Activated CD8-positive, alpha-beta memory T cell treated with anti-CD3 and anti-CD28 coated beads, Interleukin-2, amount 50 U/mL, for 4 hours (primary cell): ENCODE results near the gene PLCB1.
"Not testable (repeated sequence)": the region's sequence is repeated elsewhere in the genome, so short reads cannot be mapped to it uniquely, and the experiment has no call there.

ENCODE experiments used
- DNase-seq: peaks from one replicate; pipeline ENCODE4 v3.0.0-alpha.2; 2020

The PLCB1 gene

DNA sequence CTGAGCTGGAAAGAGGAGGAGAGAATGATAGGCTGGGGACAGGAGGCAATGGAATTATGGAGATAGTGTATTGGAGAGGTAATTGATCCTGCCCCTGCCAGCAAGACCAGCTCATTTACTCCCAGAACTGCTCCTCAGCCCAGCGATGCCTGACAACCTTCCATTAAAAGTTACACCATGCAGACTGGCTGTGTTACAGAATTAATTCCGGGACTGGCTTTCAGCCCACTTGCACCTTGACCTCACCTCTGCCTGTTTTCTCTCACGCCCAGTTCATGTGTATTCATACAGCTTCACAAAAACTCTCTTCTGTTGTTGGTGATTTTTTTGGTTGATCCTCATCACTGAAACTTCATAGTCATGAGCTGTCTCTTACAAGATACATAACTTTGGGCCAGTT, 207.3 kb downstream of the PLCB1 start:
- no peak for DNase-seq

DNA sequence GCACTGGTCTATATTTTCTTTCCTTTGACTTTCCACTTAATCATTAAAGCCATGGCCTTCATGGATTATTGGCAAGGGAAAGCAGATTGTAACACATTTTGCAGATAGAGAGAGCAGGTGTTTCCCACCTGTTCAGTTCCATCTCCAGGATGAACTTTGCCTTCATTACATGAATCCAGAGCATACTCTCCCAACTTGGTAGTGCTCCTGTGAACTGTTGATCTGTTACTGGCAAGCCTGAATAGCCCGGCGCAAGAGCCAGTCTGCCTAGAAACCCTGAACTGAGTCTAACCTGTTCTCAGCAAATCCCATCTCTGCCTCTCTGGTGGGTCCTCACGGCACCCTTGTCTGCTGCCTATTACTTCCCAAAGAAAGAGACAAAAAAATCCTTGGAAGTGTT, 210.3 kb downstream of the PLCB1 start:
- DNase-seq, result no peak

DNA sequence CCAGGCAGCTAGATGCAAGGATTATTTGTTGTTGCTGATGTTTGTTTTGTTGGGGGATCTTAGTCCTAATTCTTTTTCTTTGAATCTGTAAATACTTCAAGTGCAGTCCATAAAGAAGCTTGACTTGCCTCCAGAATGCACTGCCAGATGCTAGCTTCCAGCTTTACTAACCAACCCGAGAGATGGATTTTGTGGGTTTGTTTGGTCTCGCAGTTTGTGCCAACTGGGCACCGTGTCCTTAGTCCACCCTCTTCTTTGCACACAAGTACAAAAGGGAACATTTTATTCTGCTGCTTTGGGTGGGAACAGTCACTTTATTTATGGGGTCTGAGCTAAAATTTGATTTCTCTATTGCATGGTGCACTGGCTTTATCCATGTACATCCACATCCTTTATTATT, 212.0 kb downstream of the PLCB1 start:
- no peak for DNase-seq

DNA sequence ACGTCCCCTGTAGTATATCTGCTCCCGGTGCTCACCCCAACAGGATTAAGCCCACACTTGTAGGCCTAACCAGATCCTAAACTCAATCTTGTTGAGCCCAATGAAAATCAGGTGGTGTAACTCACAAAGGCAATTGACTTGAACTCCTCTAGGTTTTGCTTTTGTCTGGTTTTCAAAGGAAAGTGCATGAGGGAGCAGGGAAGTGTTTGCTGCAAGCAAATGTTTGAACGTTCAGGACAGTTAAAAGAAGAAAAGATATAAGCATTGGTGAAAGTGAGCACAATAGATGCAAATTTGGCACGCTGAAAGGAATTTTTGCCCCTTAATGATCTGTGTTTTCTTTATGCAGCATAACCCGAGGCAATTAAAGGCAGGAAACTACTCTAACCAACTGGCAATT, 212.6 kb downstream of the PLCB1 start:
- DNase-seq, result no peak

DNA sequence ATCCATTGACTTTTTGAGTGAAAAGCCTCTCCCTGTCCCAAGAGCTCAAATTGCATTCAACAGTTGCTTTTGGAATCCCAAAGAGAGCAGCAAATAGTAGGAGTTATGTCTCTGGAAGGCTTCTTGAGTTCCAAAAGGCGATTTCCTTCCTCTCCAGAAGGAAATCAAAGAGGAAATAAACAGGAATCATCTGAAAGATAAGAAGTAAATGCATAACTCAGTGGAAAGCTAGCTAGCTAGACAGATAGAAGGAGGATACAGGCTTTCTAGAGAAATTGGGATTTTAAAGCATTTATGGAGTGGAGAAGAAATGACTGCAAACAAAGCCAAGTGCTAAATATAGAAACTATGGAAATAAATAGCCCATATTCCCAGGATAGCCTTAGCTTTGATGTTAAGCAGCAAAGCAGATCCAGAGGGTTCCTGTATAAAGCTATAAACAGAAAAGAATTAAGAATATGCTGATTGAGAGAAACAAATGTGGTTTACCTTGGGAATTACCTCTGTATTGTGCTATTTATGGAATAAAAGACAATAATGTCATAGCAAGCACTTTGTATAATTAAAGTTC, 214.7 kb downstream of the PLCB1 start:
- no peak for DNase-seq

DNA sequence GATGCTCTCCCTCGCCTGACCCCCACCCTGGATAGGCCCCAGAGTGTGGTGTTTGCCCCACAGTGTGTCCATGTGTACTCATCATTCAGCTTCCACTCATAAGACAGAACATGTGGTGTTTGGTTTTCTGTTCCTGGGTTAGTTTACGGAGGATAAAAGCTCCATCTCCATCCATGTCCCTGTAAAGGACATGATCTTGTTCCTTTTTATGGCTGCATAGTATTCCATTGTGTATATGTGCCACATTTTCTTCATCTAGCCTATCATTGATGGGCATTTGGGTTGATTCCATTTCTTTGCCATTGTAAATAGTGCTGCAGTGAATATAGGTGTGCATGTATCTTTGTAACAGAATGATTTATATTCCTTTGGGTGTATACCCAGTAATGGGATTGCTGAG, 218.2 kb downstream of the PLCB1 start:
- not testable (repeated sequence) for DNase-seq

DNA sequence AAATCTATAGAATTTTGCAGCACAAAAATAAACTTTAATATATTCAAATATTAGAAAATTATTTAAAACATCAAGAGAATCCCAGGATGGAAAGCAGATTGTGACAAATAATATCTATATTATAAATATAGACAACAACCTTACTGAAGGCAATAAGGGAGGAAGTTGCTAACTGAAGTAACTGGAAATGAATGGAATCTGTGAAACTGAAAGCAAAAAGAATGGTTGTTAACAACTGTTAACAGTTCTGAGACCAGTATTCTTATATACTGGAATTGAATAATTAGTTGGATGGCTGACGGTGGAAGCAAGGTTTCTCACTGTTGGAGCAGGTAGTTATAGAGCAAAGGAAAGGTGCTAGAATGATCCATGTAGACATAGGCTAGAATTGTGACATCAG, 220.4 kb downstream of the PLCB1 start:
- DNase-seq, result no peak

DNA sequence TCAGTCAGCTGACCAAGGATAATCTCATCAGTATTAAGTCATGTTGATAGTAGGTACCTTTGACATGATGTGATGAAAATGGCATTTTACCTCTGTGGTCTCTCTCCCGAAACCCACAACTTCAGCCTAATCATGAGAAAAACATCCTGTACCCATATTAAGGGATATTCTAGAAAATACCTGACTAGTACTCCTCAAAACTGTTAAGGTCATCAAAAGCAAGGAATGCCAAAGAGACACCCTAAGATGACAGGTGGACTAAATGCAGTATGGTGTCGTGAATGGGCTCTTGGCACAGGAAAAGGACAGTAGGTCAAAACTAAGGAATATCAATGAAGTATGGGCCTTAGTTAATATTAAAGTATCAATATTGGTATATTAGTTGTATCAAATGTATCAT, 221.4 kb downstream of the PLCB1 start:
- DNase-seq, result no peak

DNA sequence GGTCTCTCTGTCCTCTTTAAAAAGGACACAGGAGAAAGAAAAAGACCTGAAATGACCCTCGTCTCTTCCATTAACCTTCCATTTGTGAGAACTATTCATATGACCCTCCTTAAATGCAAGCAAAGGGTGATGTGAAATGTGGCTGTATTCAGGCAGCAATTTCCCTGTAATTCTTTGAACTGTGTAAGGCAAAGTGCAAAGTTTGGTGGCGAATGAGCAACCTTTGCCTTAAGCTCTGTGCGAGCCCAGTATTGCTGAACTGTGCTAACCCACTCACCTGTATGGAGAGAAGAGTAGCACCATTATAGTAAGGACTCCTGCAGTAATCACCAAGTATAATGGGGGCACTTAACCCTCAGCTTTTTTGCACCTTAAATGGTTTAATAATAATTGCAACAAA, 223.4 kb downstream of the PLCB1 start:
- no peak for DNase-seq

DNA sequence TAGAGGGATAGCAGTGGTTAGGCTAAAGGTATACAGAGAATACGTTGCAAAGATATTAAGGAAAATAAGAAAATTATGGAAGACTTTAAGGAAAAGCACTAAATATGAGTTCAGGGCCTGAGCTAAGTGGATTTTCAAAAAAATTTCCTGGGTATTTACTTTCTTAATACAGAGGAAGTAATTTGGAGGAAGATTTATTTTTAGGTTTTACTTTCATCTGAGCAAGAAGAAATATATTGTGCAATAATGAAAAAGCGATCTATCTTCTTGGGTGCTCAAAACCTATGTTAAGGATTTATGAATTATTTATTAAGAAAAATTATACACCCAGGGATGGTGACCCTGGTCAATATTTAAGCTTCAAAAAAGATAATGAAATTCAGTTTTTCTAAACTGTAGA, 224.7 kb downstream of the PLCB1 start:
- no peak for DNase-seq

DNA sequence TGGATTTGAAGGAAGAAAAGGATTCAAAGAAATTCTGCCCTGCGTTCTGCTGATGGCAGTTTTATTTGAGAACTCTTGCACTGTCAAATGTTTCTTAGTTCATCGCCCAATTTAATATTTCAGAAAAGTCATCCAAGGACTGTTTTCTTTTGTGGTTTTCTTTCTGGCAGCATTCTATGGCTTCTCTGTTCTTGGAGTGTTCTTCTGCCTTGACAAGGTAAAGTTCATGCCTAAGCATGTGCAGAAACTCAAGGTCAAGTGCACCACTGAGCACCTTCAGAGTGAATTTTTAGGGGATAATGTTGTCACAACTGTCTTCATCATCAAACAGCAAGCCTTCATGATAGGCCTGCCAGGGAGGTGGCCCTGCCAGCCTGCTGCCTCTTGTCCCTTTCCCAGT, 225.6 kb downstream of the PLCB1 start:
- no peak for DNase-seq

DNA sequence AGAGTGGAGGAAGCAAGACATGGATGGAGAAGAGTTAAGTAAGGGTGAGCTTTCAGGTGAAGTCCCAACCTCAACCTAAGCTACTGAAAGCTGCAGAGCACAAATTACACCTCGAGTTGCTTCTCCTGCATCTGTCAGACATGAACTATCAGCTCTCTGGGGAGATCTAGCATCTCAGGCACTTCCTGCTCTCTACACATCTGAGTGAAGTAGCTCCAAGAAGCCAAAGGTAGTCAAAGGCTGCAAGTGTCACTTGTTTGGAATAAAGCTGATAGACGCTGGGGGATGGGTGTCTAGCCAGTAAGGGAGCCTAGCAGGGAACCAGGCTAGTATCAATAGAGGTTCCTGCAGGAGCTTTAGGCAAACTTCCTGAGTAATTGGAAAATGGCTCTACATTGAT, 228.0 kb downstream of the PLCB1 start:
- DNase-seq, result no peak

DNA sequence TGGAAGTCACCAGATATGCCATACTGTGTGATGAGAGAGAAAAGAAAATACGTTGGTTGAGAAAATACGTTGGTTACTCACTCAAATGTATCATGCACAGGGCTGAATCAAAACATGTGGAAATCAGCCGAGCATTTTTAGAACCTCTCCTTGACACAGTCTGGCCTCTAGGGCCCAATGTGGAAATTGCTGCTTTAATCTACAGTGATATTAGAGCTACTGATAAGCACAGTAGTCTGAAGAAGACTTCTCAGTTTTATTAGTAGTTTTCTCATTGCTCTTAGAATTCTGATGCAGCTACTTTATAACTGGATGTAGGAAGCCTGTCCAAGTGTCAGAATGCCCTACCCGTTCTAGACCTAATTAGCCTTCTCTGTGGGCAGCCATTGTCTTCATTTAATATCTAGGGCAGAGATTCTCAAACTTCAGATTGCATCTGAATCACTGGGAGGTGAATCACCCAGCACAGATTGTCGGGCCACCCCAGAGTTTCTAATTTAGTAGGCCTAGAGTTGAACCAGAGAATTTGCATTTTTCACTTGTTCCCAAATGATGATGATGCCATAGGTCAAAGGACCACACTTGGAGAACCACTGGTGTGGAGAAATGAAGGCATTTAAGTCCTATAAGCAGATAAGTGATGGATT, 229.1 kb downstream of the PLCB1 start:
- no peak for DNase-seq

DNA sequence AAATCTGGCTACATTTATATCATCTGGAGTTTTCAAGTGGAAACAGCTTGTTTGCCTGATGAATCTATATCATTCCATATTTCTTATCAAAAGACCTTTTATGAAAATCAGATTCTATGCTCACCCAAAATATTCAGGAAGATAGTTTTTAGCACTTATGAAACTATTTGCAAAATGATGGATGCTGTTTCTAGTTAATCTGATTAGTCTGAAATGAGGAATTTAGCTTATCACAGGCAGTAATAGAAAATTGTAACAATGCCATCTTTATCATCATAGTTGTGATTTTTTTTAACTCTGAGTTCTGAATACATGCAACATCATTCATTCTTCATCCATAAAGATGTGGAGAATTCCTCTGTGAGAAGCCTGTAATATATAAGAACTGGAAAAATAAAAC, 229.7 kb downstream of the PLCB1 start:
- DNase-seq, result no peak

DNA sequence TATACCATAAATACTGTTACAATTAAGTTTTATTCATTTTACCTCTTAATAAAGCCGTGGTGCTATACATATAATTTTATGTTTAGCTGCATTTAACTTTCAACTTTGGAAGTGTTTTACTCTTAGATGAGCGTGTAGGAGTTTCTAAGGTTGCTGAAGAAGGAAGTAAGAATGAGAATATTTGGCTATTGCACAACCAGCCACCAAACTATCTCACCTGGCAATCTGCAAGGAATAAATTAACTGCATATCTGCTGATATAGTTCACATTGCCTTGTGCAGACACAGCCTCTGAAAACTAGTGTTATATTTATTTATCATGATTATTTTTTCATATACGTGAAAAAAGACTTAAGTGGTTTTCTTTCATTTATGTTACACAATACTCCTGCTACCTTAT, 230.4 kb downstream of the PLCB1 start:
- no peak for DNase-seq

DNA sequence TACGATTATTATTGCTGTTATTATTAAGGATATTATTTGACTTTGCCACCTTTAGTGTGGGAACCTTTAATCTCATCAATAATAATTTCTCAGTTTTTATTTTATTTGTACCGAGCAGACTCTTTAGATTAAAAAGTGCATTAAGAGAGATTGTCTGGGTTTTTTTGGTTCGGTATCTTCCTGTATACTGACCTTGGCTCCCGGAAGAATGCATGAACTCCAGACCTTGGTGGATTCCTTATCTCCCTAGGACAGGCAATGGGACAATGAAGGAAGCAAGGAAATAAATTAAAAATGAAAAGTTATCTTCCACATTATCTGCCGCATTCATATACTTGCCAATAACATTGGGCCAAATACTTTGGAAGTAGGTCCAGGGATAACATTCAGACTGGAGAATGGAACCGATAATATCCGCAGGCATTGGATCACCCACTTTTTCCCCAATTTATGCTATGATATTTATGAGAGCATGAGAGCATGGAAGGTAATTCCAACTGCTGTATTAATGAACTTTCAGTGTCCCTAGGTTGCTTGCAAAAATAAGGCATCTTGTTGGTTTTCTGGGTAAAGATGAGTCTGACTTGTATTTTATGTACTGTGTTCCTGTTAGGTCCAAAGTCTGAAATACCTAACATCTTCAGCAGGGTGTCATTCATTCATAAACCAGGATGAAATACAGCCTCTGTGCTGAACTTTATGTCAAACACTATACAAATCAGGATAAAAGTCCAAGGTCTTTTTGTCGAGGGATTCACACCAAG, 232.1 kb downstream of the PLCB1 start:
- DNase-seq, result no peak

DNA sequence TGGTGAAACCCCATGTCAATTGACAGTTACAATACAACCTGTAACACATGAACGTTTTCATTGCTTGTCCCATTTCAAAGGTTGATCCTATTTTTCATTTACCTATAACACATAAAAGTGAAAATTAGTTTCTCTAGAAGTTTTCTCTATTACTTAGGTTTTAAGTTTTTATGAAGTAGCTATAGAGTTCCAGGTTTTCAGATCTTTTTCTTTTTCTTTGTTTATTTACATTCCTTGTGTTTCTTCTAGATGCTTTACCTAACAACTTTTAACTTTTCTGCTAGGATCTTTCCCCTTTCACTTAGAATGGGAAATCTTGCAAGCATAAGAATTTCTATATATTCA, 232.6 kb downstream of the PLCB1 start:
- no peak for DNase-seq

DNA sequence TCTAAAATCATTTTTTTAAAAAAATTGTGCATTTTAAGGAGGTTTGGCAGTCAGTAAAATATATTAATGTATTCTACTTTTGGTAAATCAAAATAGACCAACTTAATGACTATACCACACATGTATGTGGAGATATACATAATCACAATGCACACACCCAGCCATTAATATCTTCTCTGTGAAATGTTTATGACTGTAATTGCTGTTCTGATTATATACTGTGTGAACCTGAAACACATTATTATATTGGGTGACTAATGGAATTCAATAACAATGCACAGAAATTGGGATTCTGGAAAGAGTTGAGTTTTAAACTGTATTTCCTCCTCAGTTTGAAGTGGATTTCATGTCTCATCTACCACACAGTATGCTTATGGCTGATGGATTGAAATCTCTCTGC, 233.6 kb downstream of the PLCB1 start:
- DNase-seq, result no peak

DNA sequence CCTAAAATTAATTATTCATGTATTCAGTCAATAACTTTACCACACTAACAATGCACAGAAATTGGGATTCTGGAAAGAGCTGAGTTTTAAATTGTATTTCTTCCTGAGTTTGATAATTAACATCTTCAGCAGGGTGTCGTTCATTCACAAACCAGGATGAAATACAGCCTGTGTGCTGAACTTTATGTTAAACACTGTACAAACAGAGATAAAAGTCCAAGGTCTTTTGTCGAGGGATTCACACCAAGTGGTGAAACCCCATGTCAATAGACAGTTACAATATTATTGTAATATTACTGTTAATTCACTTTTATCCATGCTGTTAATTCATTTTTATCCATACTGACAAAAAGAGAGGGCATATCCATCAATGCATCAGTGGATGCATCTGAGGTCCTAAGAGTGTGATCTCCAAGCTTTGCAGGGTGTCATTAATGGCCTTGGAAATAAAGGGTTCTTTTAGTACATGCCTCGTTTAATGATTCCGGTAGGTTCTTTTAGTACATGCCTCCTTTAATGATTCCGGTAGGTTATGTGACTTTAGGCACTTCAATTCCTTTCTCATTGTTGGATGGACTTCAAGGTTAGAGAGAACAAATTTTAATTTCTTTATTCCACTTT, 234.3 kb downstream of the PLCB1 start:
- DNase-seq, result no peak

DNA sequence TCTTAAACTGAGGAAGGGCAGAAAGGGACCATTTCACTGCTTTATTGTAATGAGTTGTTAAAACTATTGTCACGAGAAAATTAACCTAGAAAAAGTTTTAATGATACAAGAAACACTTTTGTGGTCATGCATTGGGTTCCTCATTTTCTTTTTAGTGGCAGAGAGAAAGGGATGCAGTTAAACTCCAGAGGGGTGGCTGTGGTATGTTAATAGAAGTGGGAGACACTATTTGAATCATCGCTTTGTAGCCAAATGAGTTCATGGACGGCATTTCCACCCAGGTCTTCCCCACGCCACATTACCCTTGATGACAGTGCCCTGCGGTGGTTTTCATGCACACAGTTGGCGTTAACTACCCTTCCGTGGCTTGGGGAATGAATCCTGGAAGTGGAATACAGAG, 235.6 kb downstream of the PLCB1 start:
- no peak for DNase-seq

DNA sequence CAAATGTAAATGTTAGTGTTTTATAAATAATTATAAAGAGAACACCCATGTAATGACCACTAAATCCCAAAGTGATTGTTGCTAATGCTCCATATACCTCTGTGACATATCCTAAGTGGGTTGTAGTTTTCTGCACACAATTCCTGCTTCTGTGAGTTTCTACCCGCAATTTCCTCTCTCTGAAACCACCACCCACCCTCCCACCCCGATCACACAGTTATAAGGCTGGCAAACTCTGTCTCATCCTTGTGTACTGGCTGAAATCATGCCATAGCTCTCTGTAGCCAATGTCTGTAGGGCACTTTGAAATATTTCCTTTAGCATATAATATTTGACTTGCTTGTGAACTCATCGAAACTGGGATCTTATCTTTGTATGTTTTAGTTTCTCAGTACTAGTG, 236.6 kb downstream of the PLCB1 start:
- no peak for DNase-seq

DNA sequence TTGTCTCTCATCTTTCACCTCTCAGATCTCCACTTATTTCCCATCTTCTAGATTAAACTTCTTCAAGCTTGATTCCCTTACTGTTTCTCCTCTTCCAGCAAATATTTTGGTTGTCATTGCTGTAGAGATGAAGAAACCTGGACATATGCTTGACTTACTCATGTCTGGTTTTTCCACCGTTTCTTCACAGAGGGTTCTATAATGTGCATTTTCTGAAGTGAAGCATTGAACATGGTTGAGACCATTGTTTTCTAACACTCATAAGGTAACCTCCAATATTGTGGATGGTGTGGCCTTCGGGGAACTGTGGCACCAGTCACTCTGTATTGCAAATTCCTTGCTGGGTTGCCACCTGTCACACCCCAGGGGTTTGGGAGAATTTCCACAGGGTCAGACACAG, 237.2 kb downstream of the PLCB1 start:
- DNase-seq, result no peak

DNA sequence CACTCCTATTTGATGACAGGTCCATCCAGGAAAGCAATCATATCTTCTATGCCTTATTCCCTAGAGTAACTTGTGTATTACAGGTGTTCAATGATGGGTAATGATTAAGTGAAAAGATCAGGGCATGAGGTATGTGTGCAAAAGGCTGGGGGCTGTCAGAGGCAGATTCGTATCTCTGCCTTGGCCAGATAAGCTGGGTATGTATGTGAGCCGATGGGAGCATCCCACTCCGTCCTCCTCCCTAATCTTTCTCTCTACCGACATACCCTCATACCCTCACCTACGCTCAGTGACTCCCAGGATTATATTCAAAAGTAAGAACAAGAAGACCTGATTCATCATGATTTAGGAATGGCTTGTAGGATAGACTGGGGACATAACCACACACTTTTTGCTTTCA, 238.7 kb downstream of the PLCB1 start:
- DNase-seq, result no peak

DNA sequence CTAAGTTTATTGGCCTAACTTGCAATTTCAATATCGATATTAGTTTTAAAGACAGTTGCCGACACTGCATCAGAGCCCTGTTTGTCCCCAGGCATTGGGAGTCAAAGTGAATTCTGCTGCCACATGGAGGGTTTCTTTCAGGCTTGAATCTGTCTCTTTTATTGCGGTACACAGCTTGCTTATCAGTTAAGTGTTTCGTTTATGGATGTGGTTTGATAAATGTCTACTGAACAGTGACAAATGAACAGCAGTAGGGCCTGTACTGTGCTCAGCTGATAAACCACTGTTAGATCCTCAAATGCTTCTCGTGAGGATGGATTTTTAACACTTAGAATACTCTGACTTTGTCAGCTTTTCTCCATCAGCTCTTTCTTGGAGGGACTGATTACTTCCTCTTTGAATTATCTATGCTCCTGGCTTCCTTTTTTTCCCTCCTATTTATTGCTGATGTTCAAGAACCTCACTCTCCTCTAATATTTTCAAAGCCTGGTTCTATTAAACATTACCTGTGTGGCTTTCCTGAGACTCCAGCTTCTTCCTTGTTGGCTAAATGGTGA, 240.8 kb downstream of the PLCB1 start:
- no peak for DNase-seq
